Fibroblast of pulmonary artery (primary cell): ENCODE measurements around the gene MRC1.

Experiments used
- DNase-seq: peaks from one replicate; pipeline ENCODE4 v3.0.0-alpha.2; 2010; ENCODE audit warnings: low read depth
- H3K4me3 ChIP-seq: replicated peaks from 2 replicates; pipeline ENCODE4 v1.5.1; 2011; ENCODE audit warnings: low read depth, mild to moderate bottlenecking, control low read depth, low read length, moderate library complexity
- CTCF ChIP-seq: IDR thresholded peaks from 2 replicates; pipeline ENCODE4 v1.5.1; 2011; ENCODE audit warnings: mild to moderate bottlenecking, control low read depth, low read length, inconsistent platforms; ENCODE audit errors: missing control alignments

Gene MRC1

GRCh38 chr10:17871036-17871435 lies 61.9 kb downstream of the MRC1 start:
- no peak for TF ChIP-seq CTCF
- H3K4me3 ChIP-seq = no peak overlapping the region
- no peak for DNase-seq

- no peak overlapping the region for H3K4me3 ChIP-seq
- DNase-seq = peak; percentile 65
- TF ChIP-seq CTCF = peak; percentile 64
These were observed 63.3 kb downstream of the MRC1 start for GRCh38 chr10:17872191-17873091.

GRCh38 chr10:17873946-17874345 lies 64.8 kb downstream of the MRC1 start:
- no peak overlapping the region for H3K4me3 ChIP-seq
- TF ChIP-seq CTCF = no peak
- no peak for DNase-seq

- TF ChIP-seq CTCF = no peak
- H3K4me3 ChIP-seq = no peak overlapping the region
- DNase-seq = no peak
These were observed 68.0 kb downstream of the MRC1 start for GRCh38 chr10:17877121-17877520.

GRCh38 chr10:17878896-17879295 lies 69.7 kb downstream of the MRC1 start:
- H3K4me3 ChIP-seq = no peak overlapping the region
- no peak for TF ChIP-seq CTCF
- no peak for DNase-seq

GRCh38 chr10:17880601-17881000 lies 71.5 kb downstream of the MRC1 start:
- TF ChIP-seq CTCF = no peak
- H3K4me3 ChIP-seq = no peak overlapping the region
- no peak for DNase-seq

- H3K4me3 ChIP-seq = no peak overlapping the region
- no peak for TF ChIP-seq CTCF
- DNase-seq = peak; percentile 27
These were observed 73.4 kb downstream of the MRC1 start for GRCh38 chr10:17882557-17882956.
